CD4-positive, alpha-beta memory T cell (primary cell): Measurements from ENCODE around the gene LUM. TPM values are rescaled to one million over a fixed set of nuclear protein-coding genes. Genes with fewer than 3 reads are reported as not detected.

Source experiments
- CTCF ChIA-PET: fragments of 350-600 bp; sonication (Branson Sonifier 250); formaldehyde crosslinking; loops from one replicate; lab custom pipeline; 2021; ENCODE audit warnings: inconsistent platforms; ENCODE audit not compliant: partially characterized antibody; lab: Charles Lee
- POLR2A ChIA-PET: fragments of 350-600 bp; sonication (Branson Sonifier 250); formaldehyde crosslinking; loops from one replicate; lab custom pipeline; 2021; ENCODE audit not compliant: partially characterized antibody; lab: Charles Lee
- DNase-seq, 5 donors: peaks; one replicate each; pipeline versions ENCODE4 v3.0.0 to v3.0.0-alpha.2; 2020 to 2022; ENCODE audit warnings: mixed read lengths in 1 of 5
- H3K27ac ChIP-seq: one replicate; pipeline ENCODE4 v1.7.0; 2013; ENCODE audit warnings: low read depth, low read length
- H3K27me3 ChIP-seq: 2 replicates; pipeline ENCODE4 v1.7.0; 2013; ENCODE audit warnings: mild to moderate bottlenecking, low read length, moderate library complexity; ENCODE audit not compliant: insufficient read depth
- H3K36me3 ChIP-seq: 2 replicates; pipeline ENCODE4 v1.7.0; 2013; ENCODE audit warnings: mild to moderate bottlenecking, low read length, moderate library complexity; ENCODE audit not compliant: insufficient read depth
- H3K4me1 ChIP-seq: 2 replicates; pipeline ENCODE4 v1.7.0; 2013; ENCODE audit warnings: mild to moderate bottlenecking, low read length, moderate library complexity; ENCODE audit not compliant: insufficient read depth
- H3K4me3 ChIP-seq, 2 donors: one replicate each; pipeline ENCODE4 v1.7.0; 2013; ENCODE audit warnings: low read length in 2 of 2, mild to moderate bottlenecking in 1 of 2
- H3K9me3 ChIP-seq, 2 donors: one replicate each; pipeline ENCODE4 v1.7.0; 2013; ENCODE audit warnings: low read length in 2 of 2, control low read depth in 1 of 2; ENCODE audit not compliant: control insufficient read depth in 1 of 2
- H3K27ac Mint-ChIP-seq, 7 donors: one replicate each; pipeline ENCODE4 v1.8.0; 2020 to 2021; ENCODE audit warnings: mixed read lengths in 7 of 7, mild to moderate bottlenecking in 6 of 7, inconsistent platforms in 3 of 7, moderate library complexity in 3 of 7
- H3K27me3 Mint-ChIP-seq, 2 donors: one replicate each; pipeline ENCODE4 v1.8.0; 2020 to 2021; ENCODE audit warnings: mixed read lengths in 2 of 2
- H3K36me3 Mint-ChIP-seq, 2 donors: one replicate each; pipeline ENCODE4 v1.8.0; 2020 to 2021; ENCODE audit warnings: mixed read lengths in 2 of 2, inconsistent platforms in 1 of 2, mild to moderate bottlenecking in 1 of 2
- H3K4me1 Mint-ChIP-seq, 4 donors: one replicate each; pipeline ENCODE4 v1.8.0; 2020 to 2021; ENCODE audit warnings: mixed read lengths in 4 of 4, mild to moderate bottlenecking in 1 of 4
- H3K4me3 Mint-ChIP-seq, 8 donors: one replicate each; pipeline ENCODE4 v1.8.0; 2020 to 2021; ENCODE audit warnings: mixed read lengths in 8 of 8, mild to moderate bottlenecking in 7 of 8, moderate library complexity in 6 of 8, inconsistent platforms in 3 of 8
- H3K9me3 Mint-ChIP-seq, 8 donors: one replicate each; pipeline ENCODE4 v1.8.0; 2020 to 2021; ENCODE audit warnings: mixed read lengths in 8 of 8, mild to moderate bottlenecking in 5 of 8, inconsistent platforms in 3 of 8, moderate library complexity in 1 of 8
- intact Hi-C: fragments of 100-400 bp; cut with micrococcal nuclease; formaldehyde crosslinking; loops from one replicate; pipeline ENCODE4 v1.15.1; 2023
- polyA plus RNA-seq, 2 donors: library from polyadenylated mRNA; unstranded; fragments of 300-500 nt; fragmentation: Illumina TruSeq; gene quantifications; one replicate each; pipeline ENCODE4 v1.2.3, GENCODE V29; 2021
- total RNA-seq, 2 experiments: library from RNA; stranded (reverse); gene quantifications; one replicate each; pipeline ENCODE4 v1.2.3, GENCODE V29; 2021

LUM gene
- total and polyA plus RNA-seq, 4 experiments from 2014 or later: not detected

DNA sequence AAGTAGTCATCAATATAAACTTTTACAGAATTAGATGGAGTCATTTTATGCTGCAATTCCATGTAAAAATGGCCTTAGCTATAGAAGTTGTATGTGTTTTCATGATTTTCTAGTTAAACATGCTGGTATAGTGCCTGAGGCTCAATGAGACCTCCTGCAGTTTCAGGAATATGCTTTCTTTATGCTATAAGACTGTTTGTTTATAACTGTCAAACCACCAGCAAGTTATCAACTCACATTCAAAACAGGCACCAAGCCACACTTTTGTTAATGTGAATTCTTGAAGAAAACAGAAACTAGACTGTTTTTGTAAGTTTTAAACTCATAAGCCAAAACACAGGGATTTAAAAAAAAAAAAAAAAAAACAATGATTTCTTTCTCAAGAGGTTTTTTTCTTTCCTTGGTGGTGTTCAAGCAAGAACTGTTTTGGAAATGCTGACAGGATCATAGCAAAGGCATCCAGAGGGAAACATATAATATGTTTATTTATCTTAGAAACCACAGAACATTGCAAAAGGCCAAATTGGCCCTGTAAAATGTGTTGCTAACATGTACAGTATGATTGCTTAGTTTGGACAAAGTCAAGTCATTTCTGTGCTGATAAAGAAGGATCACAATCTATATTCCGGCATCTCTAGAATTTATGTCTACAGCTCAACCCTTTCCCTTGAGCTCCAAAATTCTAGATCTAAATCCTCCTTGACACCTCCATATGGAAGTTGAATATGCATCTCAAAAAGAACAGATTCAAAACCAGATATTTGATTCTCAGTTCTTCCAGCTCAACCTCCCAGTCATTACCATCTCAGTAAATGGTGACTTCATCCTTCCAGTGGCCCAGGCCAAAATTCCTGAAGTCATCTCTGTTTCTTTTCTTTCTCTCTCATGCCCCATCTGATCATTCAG lies 29.0 kb upstream of the LUM start:
- Histone ChIP-seq H3K9me3 (no peaks in the 10 kb centered on the region), H3K4me3 (no peak overlapping the region), H3K27ac (no peak overlapping the region), H3K4me1 (no peaks in the 10 kb centered on the region), H3K27me3 (no peaks in the 10 kb centered on the region), H3K36me3 (no peaks in the 10 kb centered on the region)
- Mint-ChIP-seq H3K27me3 (peaks cover 0 to 4% of the 10 kb centered on the region in 2 donors), H3K9me3 (peaks cover 0 to 2% (median 0%) of the 10 kb centered on the region in 8 donors), H3K4me1 (no peaks in the 10 kb centered on the region), H3K36me3 (no peaks in the 10 kb centered on the region), H3K27ac (no peak overlapping the region), H3K4me3 (no peak overlapping the region)
- ChIA-PET CTCF (no interaction called here), POLR2A (no interaction called here)
- intact Hi-C loops: no loop called here
- no peak for DNase-seq

- ChIA-PET POLR2A (no interaction called here), CTCF (no interaction called here)
- peaks cover 0 to 4% of the 10 kb centered on the region in 2 donors for H3K27me3 Mint-ChIP-seq
- no peak overlapping the region for H3K27ac Mint-ChIP-seq
- no peak overlapping the region for H3K27ac ChIP-seq
- DNase-seq: no peak
- intact Hi-C loops: no loop called here
- H3K9me3 Mint-ChIP-seq: peaks cover 0 to 4% (median 0%) of the 10 kb centered on the region in 8 donors
- H3K4me1 Mint-ChIP-seq: no peaks in the 10 kb centered on the region
- H3K36me3 Mint-ChIP-seq: no peaks in the 10 kb centered on the region
- no peak overlapping the region for H3K4me3 ChIP-seq
- no peaks in the 10 kb centered on the region for H3K27me3 ChIP-seq
- H3K36me3 ChIP-seq: no peaks in the 10 kb centered on the region
- no peaks in the 10 kb centered on the region for H3K4me1 ChIP-seq
- H3K4me3 Mint-ChIP-seq: no peak overlapping the region
- H3K9me3 ChIP-seq: no peaks in the 10 kb centered on the region
Measured at GRCh38 chr12:91139286-91139685, 28.0 kb upstream of the LUM start.

DNA sequence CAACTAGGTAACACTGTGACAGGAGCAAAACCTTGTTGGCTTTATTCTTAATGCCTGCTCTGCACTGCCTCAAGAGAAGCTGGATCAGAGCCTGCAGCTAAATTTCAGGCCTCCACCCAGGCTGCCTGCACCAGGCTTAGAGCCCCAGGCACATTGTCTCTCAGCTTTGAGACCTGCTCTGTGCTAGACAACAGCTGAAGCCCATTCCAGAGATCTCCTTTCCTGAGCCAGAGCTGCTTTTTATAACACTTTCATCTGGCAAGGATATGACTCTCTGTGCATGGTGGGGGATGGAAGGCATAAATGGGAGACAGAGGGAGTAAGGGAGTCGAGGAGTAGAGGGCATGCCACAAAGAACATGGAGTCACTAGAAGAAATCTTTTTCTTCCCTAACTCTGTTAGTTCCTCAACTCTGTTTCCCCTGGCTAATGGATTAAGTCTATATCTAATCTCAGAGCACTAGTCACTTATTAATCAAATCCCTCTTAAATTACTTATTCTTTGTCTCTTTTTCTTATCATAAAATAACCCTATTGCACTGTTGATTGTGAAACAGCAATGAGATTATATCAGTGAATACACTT lies 27.1 kb upstream of the LUM start:
- no peaks in the 10 kb centered on the region for H3K27me3 ChIP-seq

DNA sequence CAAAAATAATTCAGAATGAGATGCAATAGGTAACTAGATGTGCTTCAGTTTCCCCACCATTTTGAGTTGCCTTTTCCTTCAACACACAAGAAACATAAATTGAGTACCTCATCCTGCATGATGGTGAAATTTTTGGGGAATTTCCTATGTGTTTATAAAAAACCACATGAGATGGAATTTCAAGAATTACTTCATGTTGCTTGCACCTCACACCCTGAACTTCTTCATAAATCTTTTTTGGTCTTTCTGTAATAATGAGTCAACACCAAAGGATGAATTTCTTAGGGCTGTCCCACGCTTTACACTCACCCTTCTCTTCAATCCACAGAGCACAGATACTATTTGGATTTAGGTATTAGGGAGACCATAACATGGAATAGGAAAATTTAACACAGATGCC lies 22.6 kb upstream of the LUM start:
- H3K4me1 Mint-ChIP-seq: no peaks in the 10 kb centered on the region
- peaks cover 0 to 4% (median under 1%) of the 10 kb centered on the region in 8 donors for H3K9me3 Mint-ChIP-seq
- Histone ChIP-seq H3K9me3 (no peaks in the 10 kb centered on the region), H3K4me1 (no peaks in the 10 kb centered on the region), H3K27ac (no peak overlapping the region), H3K4me3 (no peak overlapping the region), H3K27me3 (no peaks in the 10 kb centered on the region), H3K36me3 (no peaks in the 10 kb centered on the region)
- DNase-seq: no peak
- H3K4me3 Mint-ChIP-seq: no peak overlapping the region
- H3K27me3 Mint-ChIP-seq: peaks cover 0 to 1% of the 10 kb centered on the region in 2 donors
- H3K36me3 Mint-ChIP-seq: no peaks in the 10 kb centered on the region
- intact Hi-C loops: no loop called here
- no peak overlapping the region for H3K27ac Mint-ChIP-seq
- POLR2A ChIA-PET: no interaction called here
- CTCF ChIA-PET: no interaction called here

More for the DNA sequence above, 27.1 kb upstream of the LUM start:
- H3K36me3 Mint-ChIP-seq: no peaks in the 10 kb centered on the region
- no peak overlapping the region for H3K27ac Mint-ChIP-seq
- H3K4me3 Mint-ChIP-seq: no peak overlapping the region
- no peak overlapping the region for H3K4me3 ChIP-seq
- no peaks in the 10 kb centered on the region for H3K36me3 ChIP-seq
- intact Hi-C loops: no loop called here
- H3K4me1 ChIP-seq: no peaks in the 10 kb centered on the region
- DNase-seq: no peak
- peaks cover 0 to 4% (median 0%) of the 10 kb centered on the region in 8 donors for H3K9me3 Mint-ChIP-seq
- CTCF ChIA-PET: no interaction called here
- peaks cover 0 to 4% of the 10 kb centered on the region in 2 donors for H3K27me3 Mint-ChIP-seq
- H3K4me1 Mint-ChIP-seq: no peaks in the 10 kb centered on the region
- no peak overlapping the region for H3K27ac ChIP-seq
- POLR2A ChIA-PET: no interaction called here
- no peaks in the 10 kb centered on the region for H3K9me3 ChIP-seq

DNA sequence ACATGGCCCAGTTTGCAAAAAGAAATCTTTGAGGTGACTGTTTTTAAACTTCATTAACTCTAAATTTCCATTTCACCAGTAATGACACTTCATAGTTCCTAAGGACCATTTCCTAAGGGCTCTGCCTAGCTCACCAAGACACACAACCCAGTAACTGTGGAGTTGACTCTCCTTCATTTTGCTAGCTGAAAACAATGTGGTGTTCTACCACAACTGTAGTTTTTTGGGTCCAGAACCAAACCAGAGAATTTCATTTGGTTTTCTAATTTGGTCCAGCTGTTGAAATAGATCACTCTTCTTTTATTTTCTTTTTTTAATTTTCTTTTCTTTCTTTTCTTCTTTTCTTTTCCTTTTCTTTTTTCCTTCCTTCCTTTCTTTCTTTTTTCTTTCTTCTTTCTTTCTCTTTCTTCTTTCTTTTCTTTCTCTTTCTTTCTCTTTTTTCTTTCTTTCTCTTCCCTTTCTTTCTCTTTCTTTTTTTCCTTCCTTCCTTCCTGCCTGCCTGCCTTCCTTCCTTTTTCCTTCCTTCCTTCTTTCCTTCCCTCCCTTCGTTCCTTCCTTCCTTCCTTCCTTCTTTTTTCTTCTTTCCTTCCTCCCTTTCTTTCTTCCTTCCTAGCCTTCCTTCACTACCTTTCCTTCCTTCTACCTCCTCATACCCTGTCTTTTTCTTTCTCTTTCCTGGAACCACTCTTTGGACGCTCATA lies 18.5 kb upstream of the LUM start:
- Mint-ChIP-seq H3K4me3 (no peak overlapping the region), H3K27me3 (no peaks in the 10 kb centered on the region), H3K9me3 (peaks cover 0 to 4% (median 0%) of the 10 kb centered on the region in 8 donors), H3K36me3 (no peaks in the 10 kb centered on the region), H3K4me1 (no peaks in the 10 kb centered on the region), H3K27ac (peak overlapping the region in 1 of 7 donors; percentile 46)
- Histone ChIP-seq H3K9me3 (no peaks in the 10 kb centered on the region), H3K27me3 (no peaks in the 10 kb centered on the region), H3K36me3 (no peaks in the 10 kb centered on the region), H3K27ac (no peak overlapping the region), H3K4me3 (no peak overlapping the region), H3K4me1 (no peaks in the 10 kb centered on the region)
- DNase-seq: no peak
- ChIA-PET CTCF (no interaction called here), POLR2A (no interaction called here)
- intact Hi-C loops: no loop called here

DNA sequence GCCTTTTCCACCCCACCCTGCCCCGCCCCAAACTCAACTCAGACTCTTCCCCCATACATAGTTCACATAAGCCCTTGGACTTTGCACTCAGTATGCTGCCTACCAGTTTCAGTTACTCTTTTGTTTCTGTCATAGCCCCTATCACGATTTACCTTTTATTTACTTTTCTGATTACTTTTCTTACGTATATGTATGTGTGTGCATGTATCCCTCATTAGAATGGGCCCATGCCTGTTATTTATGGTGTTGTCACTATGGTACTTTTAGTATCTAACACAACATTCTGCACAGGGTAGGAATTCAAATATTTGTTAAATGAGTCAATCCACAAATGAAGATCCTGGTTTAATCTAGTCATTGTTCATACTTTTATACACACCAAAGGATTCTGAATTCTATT lies 16.5 kb upstream of the LUM start:
- Mint-ChIP-seq H3K27ac (no peak overlapping the region), H3K36me3 (no peaks in the 10 kb centered on the region)
- CTCF ChIA-PET: no interaction called here

GRCh38 chr12:91127306-91127705 lies 16.0 kb upstream of the LUM start:
- Histone ChIP-seq H3K27ac (no peak overlapping the region), H3K4me1 (no peaks in the 10 kb centered on the region), H3K4me3 (no peak overlapping the region), H3K9me3 (no peaks in the 10 kb centered on the region), H3K36me3 (no peaks in the 10 kb centered on the region), H3K27me3 (no peaks in the 10 kb centered on the region)
- no peaks in the 10 kb centered on the region for H3K36me3 Mint-ChIP-seq
- POLR2A ChIA-PET: no interaction called here
- H3K27me3 Mint-ChIP-seq: no peaks in the 10 kb centered on the region
- no peaks in the 10 kb centered on the region for H3K4me1 Mint-ChIP-seq
- H3K9me3 Mint-ChIP-seq: peaks cover 0 to 4% (median 0%) of the 10 kb centered on the region in 8 donors
- DNase-seq: no peak
- H3K27ac Mint-ChIP-seq: no peak overlapping the region
- CTCF ChIA-PET: no interaction called here
- H3K4me3 Mint-ChIP-seq: no peak overlapping the region
- intact Hi-C loops: no loop called here

More for the DNA sequence above, 16.5 kb upstream of the LUM start:
- DNase-seq: no peak
- H3K9me3 Mint-ChIP-seq: peaks cover 0 to 4% (median 0%) of the 10 kb centered on the region in 8 donors
- Histone ChIP-seq H3K4me3 (no peak overlapping the region), H3K9me3 (no peaks in the 10 kb centered on the region), H3K4me1 (no peaks in the 10 kb centered on the region), H3K36me3 (no peaks in the 10 kb centered on the region), H3K27ac (no peak overlapping the region), H3K27me3 (no peaks in the 10 kb centered on the region)
- no peak overlapping the region for H3K4me3 Mint-ChIP-seq
- intact Hi-C loops: no loop called here
- no peaks in the 10 kb centered on the region for H3K4me1 Mint-ChIP-seq
- POLR2A ChIA-PET: no interaction called here
- no peaks in the 10 kb centered on the region for H3K27me3 Mint-ChIP-seq
